OCI-M2 (cell line): ENCODE data around the gene IGFBP3.

Experiments used
- DNase-seq: peaks from one replicate; lab custom pipeline; 2025; ENCODE audit not compliant: unreplicated experiment; lab: John Stamatoyannopoulos, UW

IGFBP3 gene

GRCh38 chr7:45893374-45893995, 27.6 kb downstream of the IGFBP3 start:
- DNase-seq: no peak

- DNase-seq: no peak
Observed at GRCh38 chr7:45892407-45893035, 28.6 kb downstream of the IGFBP3 start.

- no peak for DNase-seq
Observed at GRCh38 chr7:45891462-45892402, 29.3 kb downstream of the IGFBP3 start.

- DNase-seq: no peak
Observed at GRCh38 chr7:45890902-45891461, 30.1 kb downstream of the IGFBP3 start.

- DNase-seq: no peak
Observed at GRCh38 chr7:45890125-45890901, 30.8 kb downstream of the IGFBP3 start.

GRCh38 chr7:45889367-45890067, 31.6 kb downstream of the IGFBP3 start:
- DNase-seq: no peak

- DNase-seq: no peak
Observed at GRCh38 chr7:45888993-45889366, 32.1 kb downstream of the IGFBP3 start.

- no peak for DNase-seq
Observed at GRCh38 chr7:45888185-45888992, 32.7 kb downstream of the IGFBP3 start, which contains the start of gene IGFBP1. IGFBP1 (plus strand) TSS chr7:45888488; CDS start chr7:45888653, 165 bp downstream.

GRCh38 chr7:45886931-45887667, 34.0 kb downstream of the IGFBP3 start:
- DNase-seq: no peak

- no peak for DNase-seq
Observed at GRCh38 chr7:45885264-45885882, 35.7 kb downstream of the IGFBP3 start.

GRCh38 chr7:45884136-45884535, 36.9 kb downstream of the IGFBP3 start:
- no peak for DNase-seq

- DNase-seq: no peak
Observed at GRCh38 chr7:45882465-45882810, 38.6 kb downstream of the IGFBP3 start.

- DNase-seq: no peak
Observed at GRCh38 chr7:45881759-45882464, 39.2 kb downstream of the IGFBP3 start.

- DNase-seq: no peak
Observed at GRCh38 chr7:45881280-45881758, 39.8 kb downstream of the IGFBP3 start.

GRCh38 chr7:45880433-45880860, 40.6 kb downstream of the IGFBP3 start:
- no peak for DNase-seq

- no peak for DNase-seq
Observed at GRCh38 chr7:45878457-45879144, 42.5 kb downstream of the IGFBP3 start.

GRCh38 chr7:45876519-45876918, 44.6 kb downstream of the IGFBP3 start:
- DNase-seq: no peak
